Lower leg skin (tissue), 3 donors: ENCODE measurements around the gene CARD10.

Source experiments
- CTCF ChIP-seq, 3 donors: fragments of 450-650 bp; IDR thresholded peaks; one replicate each; pipeline ENCODE4 v1.5.1; 2016; ENCODE audit warnings: antibody characterized with exemption in 3 of 3, mild to moderate bottlenecking in 3 of 3, moderate library complexity in 2 of 3
- POLR2A ChIP-seq, 2 donors: fragments of 450-650 bp; IDR thresholded peaks; one replicate each; pipeline ENCODE4 v1.6.1; 2016 to 2017; ENCODE audit warnings: antibody characterized with exemption in 2 of 2, mild to moderate bottlenecking in 1 of 2, moderate library complexity in 1 of 2

GRCh38 chr22:37500745-37501609 lies 18.2 kb downstream of the CARD10 start:
- TF ChIP-seq POLR2A (IDR thresholded peaks at IDR 0.05) (no peak), CTCF (IDR thresholded peaks at IDR 0.05) (no peak)
